Right cardiac atrium (tissue), 5 donors: ENCODE results near the gene PROX1. TPM values are rescaled to one million over a fixed set of nuclear protein-coding genes. Genes with fewer than 3 reads are reported as not detected.
A peak's percentile ranks its signal among the peaks of the same experiment; 100 is the strongest.

Experiments used
- ATAC-seq, 2 donors: fragments of 200-7000 bp; cut with Tn5 transposase; one replicate each; pipeline versions ENCODE4 v1.8.0 to v1.9.1; 2020; ENCODE audit warnings: moderate library complexity in 2 of 2, mild to moderate bottlenecking in 1 of 2
- DNase-seq, 3 donors: peaks; one replicate each; pipeline ENCODE4 v3.0.0-alpha.2; 2020
- H3K27ac ChIP-seq: one replicate; pipeline ENCODE4 v1.5.1; 2013; ENCODE audit warnings: mild to moderate bottlenecking, low read length, control low read depth, moderate library complexity
- H3K27me3 ChIP-seq: one replicate; pipeline ENCODE4 v1.6.1; 2013; ENCODE audit not compliant: control insufficient read depth, insufficient read depth
- H3K4me1 ChIP-seq: one replicate; pipeline ENCODE4 v1.6.1; 2013; ENCODE audit warnings: low read length; ENCODE audit not compliant: control insufficient read depth, insufficient read depth
- H3K4me3 ChIP-seq: one replicate; pipeline ENCODE4 v1.5.1; 2013; ENCODE audit warnings: low read length, control low read depth
- H3K9me3 ChIP-seq: one replicate; pipeline ENCODE4 v1.6.1; 2013; ENCODE audit warnings: low read length; ENCODE audit not compliant: control insufficient read depth
- WGBS: extraction: QIAGEN DNeasy Blood & Tissue Kit; methylation state at CpG from one replicate; pipeline ENCODE4 v1.1.7; 2013; 5-methylcytosine and 5-hydroxymethylcytosine counted together
- intact Hi-C, 4 donors: fragments of 100-400 bp; cut with DNase I; formaldehyde crosslinking; loops; one replicate each; pipeline versions ENCODE4 v1.11.0 to v1.14.0; 2022 to 2023
- polyA plus RNA-seq: library from polyadenylated mRNA; stranded (reverse); fragments of 200-250 nt; gene quantifications from one replicate; pipeline ENCODE4 v1.2.3, GENCODE V29; 2013
- total RNA-seq, 4 donors: library from RNA; stranded (reverse); fragmentation: NEBNext Ultra II Directional; extraction: Animal tissue kit (Norgen Biotek cat#: 25700); gene quantifications; one replicate each; pipeline ENCODE4 v1.2.1, GENCODE V29; 2021
- donor health status: healthy with polysubstance abuse.
- donor health status: DM: no; HTN: yes; CAD: no.
- donor health status: DM: no; HTN: no; CAD: no.
- donor health status: DM: no; HTN: yes; CAD: no; lungs with severe emphysema.
- donor health status: DM: yes; HTN: yes; CAD: no.

Gene PROX1
- total and polyA plus RNA-seq, 5 donors, result 14.6 to 98.8 (median 86.4) TPM

GRCh38 chr1:213980906-213981305 is 6.9 kb upstream of the PROX1 start:
- ATAC-seq (no peak), DNase-seq (no peak)
- intact Hi-C loops, result loop anchor here in 1 of 4 donors (10.0 kb wide), 1 partner anchor 134 kb away; no protein-coding TSS in a partner anchor
- WGBS, result 57% methylated on average over 4 of the region's 4 CpGs
- Histone ChIP-seq H3K4me3 (no peak overlapping the region), H3K27me3 (no peaks in the 10 kb centered on the region), H3K27ac (no peak overlapping the region), H3K4me1 (no peaks in the 10 kb centered on the region), H3K9me3 (no peaks in the 10 kb centered on the region)

DNA sequence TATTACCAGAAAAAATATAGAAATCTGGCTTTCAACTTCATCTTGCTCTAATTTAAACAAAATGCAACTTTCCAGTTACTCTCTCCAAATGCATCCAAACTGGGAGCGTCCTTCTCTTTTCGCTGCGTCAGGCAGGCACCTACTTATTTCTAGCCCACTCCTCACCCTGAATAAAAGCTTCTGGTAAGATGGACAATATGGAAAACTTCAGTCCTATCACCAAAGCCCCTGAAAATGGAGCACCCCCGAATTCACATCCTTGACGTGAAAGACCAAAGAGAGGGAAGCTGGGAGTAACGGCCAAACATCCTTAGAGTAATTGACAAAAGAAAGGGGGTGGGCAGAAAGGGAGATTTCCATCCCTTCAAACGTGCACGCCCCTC is 5.5 kb upstream of the PROX1 start:
- DNase-seq, result no peak
- no peaks in the 10 kb centered on the region for H3K27me3 ChIP-seq
- no peak overlapping the region for H3K27ac ChIP-seq
- H3K9me3 ChIP-seq, result no peaks in the 10 kb centered on the region
- no peaks in the 10 kb centered on the region for H3K4me1 ChIP-seq
- intact Hi-C loops, result loop anchor here in 1 of 4 donors (10.0 kb wide), 1 partner anchor 133 kb away; no protein-coding TSS in a partner anchor
- 29% methylated on average over 8 of the region's 8 CpGs for WGBS
- peak overlapping the region; percentile 26 for H3K4me3 ChIP-seq
- ATAC-seq, result no peak

GRCh38 chr1:213982672-213983492 is 4.9 kb upstream of the PROX1 start:
- 1% methylated on average over 79 of the region's 79 CpGs for WGBS
- ATAC-seq, result peak; percentile 51 to 63
- Histone ChIP-seq H3K9me3 (no peaks in the 10 kb centered on the region), H3K4me1 (no peaks in the 10 kb centered on the region), H3K4me3 (peak overlapping the region; percentile 26), H3K27me3 (no peaks in the 10 kb centered on the region), H3K27ac (no peak overlapping the region)
- DNase-seq, result peak; percentile 35 to 75 (median 63)
- intact Hi-C loops, result loop anchor here in 1 of 4 donors (10.0 kb wide), 1 partner anchor 132 kb away; no protein-coding TSS in a partner anchor

DNA sequence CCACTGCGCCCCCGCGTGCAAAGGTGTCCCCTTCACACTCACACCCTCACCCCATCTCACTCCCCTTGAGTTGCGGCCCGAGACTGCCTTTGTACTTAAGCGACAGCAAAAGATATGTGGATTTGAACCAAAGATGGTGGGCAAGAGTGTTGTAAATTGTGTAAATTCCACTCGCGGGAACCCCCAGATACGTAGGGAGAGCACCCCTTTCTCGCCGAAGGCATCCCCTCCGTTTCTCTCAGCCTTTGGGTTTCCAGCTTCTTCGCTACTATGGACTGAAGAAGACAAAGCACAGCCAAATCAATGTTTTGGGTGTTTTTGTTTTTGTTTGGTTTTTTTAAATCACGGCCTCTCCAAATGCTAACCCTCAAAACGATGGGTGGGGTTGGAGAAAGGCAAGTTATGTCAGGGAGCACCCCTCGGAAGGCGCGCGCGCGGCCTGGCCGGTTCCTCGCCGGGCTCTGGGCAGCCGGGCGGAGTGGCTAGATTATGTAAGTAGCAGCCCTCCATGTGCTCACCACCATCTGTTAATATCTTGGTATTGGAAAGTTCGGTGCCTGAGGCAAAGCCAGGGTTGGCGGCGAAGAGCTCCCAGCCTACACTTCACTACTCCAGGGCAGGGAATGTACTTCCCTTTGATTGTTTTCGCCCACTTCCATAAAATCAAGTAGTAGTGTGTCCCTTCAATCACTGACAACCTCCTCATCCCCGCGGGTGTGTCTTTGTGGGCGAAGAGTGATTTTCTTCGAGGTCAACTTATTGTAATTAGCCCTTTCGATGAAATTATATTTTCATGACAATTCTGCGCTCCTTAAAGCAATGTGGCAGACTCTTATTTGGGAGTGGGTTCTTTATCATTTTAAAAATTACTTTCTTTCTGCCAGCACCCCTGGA is 4.0 kb upstream of the PROX1 start:
- intact Hi-C loops, result loop anchor here in 1 of 4 donors (10.0 kb wide), 1 partner anchor 131 kb away; no protein-coding TSS in a partner anchor
- Histone ChIP-seq H3K27ac (no peak overlapping the region), H3K27me3 (no peaks in the 10 kb centered on the region), H3K4me1 (no peaks in the 10 kb centered on the region), H3K4me3 (no peak overlapping the region), H3K9me3 (no peaks in the 10 kb centered on the region)
- DNase-seq (peak in 1 of 3 donors; percentile 54), ATAC-seq (no peak)
- 40% methylated on average over 36 of the region's 36 CpGs for WGBS

- Histone ChIP-seq H3K4me1 (no peaks in the 10 kb centered on the region), H3K9me3 (no peaks in the 10 kb centered on the region), H3K27ac (no peak overlapping the region), H3K27me3 (no peaks in the 10 kb centered on the region), H3K4me3 (peak overlapping the region; percentile 74)
- whole genome bisulfite sequencing, result 60% methylated on average over 15 of the region's 15 CpGs
- DNase-seq (no peak), ATAC-seq (no peak)
- intact Hi-C loops, result loop anchor here in 3 of 4 donors (5.0 to 10.0 kb wide), 5 partner anchors 123 to 602 kb away; no protein-coding TSS in a partner anchor
Observed at GRCh38 chr1:213984387-213985208, 3.2 kb upstream of the PROX1 start.

DNA sequence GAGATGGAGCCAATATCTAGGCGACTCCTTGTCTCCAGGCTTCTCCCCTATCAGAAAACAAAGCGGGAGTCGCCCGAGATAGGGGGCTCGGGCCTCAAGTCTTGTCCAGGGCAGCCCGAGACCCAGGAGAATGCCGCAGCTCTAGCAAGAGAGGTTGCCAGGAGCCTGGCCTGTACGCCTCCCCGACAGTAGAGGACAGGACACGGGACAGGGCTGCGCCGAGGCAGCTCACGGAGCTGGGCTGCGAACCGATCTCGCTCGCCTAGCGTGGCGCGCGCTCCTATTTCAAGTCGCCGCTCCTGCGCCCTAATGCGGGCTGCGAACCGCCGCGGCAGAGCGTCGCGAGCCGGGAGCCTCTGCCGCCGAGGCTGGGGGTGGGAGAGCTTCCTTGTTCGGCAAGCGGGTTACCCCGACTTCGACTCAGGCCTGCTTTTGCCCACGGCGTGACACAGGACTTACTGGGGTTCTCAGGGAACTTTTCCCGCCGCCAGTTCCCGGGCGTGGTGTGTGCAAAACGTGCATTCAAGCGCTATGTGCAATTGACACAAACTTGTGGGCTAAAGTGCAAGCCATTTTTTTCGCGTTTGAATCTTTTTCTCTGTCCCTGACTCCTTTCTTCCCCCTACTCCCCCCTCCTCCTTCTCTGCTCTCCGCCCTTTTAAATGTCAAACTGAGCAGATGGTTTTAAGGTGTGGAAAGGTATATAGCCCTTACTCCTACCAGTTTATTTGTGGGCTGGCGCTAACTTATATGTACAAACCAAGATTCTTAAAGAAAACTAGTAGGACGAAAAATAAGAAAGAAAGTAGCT is 2.4 kb upstream of the PROX1 start:
- Histone ChIP-seq H3K27ac (peak overlapping the region; percentile 34), H3K4me1 (no peaks in the 10 kb centered on the region), H3K27me3 (no peaks in the 10 kb centered on the region), H3K9me3 (no peaks in the 10 kb centered on the region), H3K4me3 (peak overlapping the region; percentile 74)
- DNase-seq (peak; percentile 16 to 64 (median 63)), ATAC-seq (peak; percentile 15 to 16)
- WGBS, result 8% methylated on average over 52 of the region's 52 CpGs
- intact Hi-C loops, result loop anchor here in 3 of 4 donors (5.0 to 10.0 kb wide), 5 partner anchors 122 to 603 kb away; no protein-coding TSS in a partner anchor

- Histone ChIP-seq H3K27me3 (no peaks in the 10 kb centered on the region), H3K27ac (no peak overlapping the region), H3K9me3 (no peaks in the 10 kb centered on the region), H3K4me1 (no peaks in the 10 kb centered on the region), H3K4me3 (peak overlapping the region; percentile 74)
- no peak for ATAC-seq
- intact Hi-C loops, result loop anchor here in 3 of 4 donors (5.0 to 10.0 kb wide), 5 partner anchors 121 to 604 kb away; no protein-coding TSS in a partner anchor
- no peak for DNase-seq
- WGBS, result 13% methylated on average over 31 of the region's 31 CpGs
Observed at GRCh38 chr1:213986020-213986924, 1.5 kb upstream of the PROX1 start.

GRCh38 chr1:213986925-213987250 is 885 bp upstream of the PROX1 start:
- intact Hi-C loops, result loop anchor here in 3 of 4 donors (5.0 to 10.0 kb wide), 5 partner anchors 120 to 605 kb away; no protein-coding TSS in a partner anchor
- no peaks in the 10 kb centered on the region for H3K9me3 ChIP-seq
- no peaks in the 10 kb centered on the region for H3K4me1 ChIP-seq
- H3K27me3 ChIP-seq, result no peaks in the 10 kb centered on the region
- ATAC-seq (no peak), DNase-seq (no peak)
- peak overlapping the region; percentile 74 for H3K4me3 ChIP-seq
- H3K27ac ChIP-seq, result no peak overlapping the region
- WGBS, result 7% methylated on average over 6 of the region's 6 CpGs

DNA sequence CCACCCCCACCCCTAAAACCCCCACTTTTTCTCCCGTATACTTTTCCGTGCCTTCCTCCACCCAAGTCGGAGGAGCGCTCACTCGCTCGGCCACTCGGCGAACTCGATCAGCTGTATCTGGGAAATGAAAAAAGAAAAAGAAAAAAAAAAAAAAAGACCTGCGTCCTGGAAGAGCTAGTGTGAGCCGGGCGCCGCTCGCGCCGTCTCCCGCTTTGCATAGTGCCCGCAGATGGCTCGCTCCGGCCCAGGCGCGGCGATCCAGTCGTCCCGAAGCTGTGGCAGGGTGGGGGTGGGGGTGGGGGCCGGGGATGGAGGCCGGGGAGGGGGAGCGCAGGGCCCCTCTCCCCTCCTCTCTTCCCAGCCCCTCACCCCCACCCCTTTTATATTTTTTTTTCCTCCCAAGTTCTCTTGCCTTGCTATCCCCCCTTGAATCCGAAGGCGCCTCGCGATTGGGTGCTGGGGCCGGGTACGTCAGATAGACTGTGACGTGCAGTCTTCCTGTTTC is 299 bp upstream of the PROX1 start:
- Histone ChIP-seq H3K4me1 (no peaks in the 10 kb centered on the region), H3K9me3 (no peaks in the 10 kb centered on the region), H3K27me3 (no peaks in the 10 kb centered on the region), H3K27ac (peak overlapping the region; percentile 74), H3K4me3 (peak overlapping the region; percentile 74)
- WGBS, result 1% methylated on average over 35 of the region's 35 CpGs
- intact Hi-C loops, result loop anchor here in 3 of 4 donors (5.0 to 10.0 kb wide), 5 partner anchors 120 to 605 kb away; no protein-coding TSS in a partner anchor
- ATAC-seq (peak; percentile 49 to 91), DNase-seq (peak; percentile 85 to 91 (median 90))
